ENCODE data around the gene BCR.

DNA sequence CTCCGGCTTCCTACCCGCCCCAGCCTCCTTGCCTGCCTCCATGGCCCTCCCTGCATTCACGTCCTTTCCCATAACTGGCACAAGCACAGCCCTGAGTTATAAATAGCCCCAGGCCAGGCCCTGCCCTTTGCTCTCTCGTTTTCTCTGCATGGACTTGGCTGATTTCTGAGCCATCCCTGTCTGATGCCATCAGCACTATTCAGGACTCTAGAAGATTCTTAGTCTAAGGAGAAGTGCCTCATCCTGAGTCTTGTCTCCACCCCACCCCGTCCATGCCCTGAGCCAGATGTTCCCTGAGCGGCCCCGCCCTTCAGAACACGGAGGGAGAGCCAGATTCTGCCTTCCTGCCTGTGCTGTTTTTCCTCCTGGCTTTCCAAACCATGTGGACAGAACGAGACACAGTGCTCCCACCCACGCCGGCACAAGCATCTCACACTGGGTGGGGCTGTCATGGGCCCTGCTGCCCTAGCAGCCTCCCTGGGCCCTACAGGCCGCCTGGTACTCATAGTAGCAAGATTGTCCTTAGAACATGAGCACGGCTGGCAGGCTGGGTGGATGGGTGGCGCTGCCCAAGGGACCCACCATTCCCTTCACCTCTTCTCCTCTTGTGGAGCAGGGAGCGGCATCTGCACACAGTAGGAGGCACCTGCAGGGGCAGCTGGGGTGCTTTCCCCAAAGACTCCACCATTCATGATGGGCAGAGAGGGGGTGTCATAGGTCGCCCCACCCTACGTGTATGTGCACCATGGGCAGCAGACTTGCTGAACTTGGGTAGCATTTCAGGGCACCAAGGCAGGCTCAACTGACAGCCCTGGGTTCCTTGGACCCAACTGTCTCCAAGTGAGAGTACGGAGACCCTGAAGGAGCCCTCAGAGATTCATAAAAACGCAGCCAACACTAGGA lies 76.9 kb downstream of the BCR start:
- TF ChIP-seq, protein P1, sequence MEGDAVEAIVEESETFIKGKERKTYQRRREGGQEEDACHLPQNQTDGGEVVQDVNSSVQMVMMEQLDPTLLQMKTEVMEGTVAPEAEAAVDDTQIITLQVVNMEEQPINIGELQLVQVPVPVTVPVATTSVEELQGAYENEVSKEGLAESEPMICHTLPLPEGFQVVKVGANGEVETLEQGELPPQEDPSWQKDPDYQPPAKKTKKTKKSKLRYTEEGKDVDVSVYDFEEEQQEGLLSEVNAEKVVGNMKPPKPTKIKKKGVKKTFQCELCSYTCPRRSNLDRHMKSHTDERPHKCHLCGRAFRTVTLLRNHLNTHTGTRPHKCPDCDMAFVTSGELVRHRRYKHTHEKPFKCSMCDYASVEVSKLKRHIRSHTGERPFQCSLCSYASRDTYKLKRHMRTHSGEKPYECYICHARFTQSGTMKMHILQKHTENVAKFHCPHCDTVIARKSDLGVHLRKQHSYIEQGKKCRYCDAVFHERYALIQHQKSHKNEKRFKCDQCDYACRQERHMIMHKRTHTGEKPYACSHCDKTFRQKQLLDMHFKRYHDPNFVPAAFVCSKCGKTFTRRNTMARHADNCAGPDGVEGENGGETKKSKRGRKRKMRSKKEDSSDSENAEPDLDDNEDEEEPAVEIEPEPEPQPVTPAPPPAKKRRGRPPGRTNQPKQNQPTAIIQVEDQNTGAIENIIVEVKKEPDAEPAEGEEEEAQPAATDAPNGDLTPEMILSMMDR (IDR thresholded peaks at IDR 0.05; ENCODE audit: poor library complexity), result no peak
- TF ChIP-seq EZH2phosphoT487 (IDR thresholded peaks at IDR 0.05; ENCODE audit: low read depth, severe bottlenecking, unreplicated experiment) (no peak), EZH2 (IDR thresholded peaks at IDR 0.05; ENCODE audit: borderline replicate concordance) (no peak)

Measured in hepatocyte (in vitro differentiated cells).